GM10266 (cell line): ENCODE measurements around the gene GRK1.

Experiments used
- DNase-seq: peaks from one replicate; pipeline ENCODE4 v3.0.0; 2012; ENCODE audit errors: extremely low spot score
- TF ChIP-seq, protein P1 (sequence below): IDR thresholded peaks from 2 replicates; pipeline ENCODE4 v1.5.1; 2012; ENCODE audit warnings: mild to moderate bottlenecking, low read depth; ENCODE audit not compliant: control insufficient read depth, insufficient read depth; ENCODE audit errors: missing control alignments

Gene GRK1

DNA sequence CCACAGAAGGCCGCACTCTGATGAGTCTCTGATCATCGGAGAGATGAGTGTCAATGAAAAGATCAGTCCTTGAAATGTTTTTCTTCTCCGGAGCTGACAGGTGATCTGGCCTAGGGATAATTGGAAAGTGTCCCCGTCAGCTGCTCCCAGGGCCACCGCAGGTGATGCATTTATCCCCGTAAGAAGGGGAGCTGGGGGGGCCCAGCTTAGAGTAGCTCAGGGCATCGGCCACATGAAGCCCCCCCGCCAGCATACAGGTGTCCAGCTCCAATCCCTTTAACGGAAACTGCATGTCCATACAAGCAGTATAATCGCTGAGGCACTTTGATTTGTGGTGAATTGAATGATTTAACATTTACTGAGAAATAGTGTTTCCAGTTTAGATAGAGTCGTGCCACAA lies 36.7 kb upstream of the GRK1 start:
- TF ChIP-seq, protein P1, sequence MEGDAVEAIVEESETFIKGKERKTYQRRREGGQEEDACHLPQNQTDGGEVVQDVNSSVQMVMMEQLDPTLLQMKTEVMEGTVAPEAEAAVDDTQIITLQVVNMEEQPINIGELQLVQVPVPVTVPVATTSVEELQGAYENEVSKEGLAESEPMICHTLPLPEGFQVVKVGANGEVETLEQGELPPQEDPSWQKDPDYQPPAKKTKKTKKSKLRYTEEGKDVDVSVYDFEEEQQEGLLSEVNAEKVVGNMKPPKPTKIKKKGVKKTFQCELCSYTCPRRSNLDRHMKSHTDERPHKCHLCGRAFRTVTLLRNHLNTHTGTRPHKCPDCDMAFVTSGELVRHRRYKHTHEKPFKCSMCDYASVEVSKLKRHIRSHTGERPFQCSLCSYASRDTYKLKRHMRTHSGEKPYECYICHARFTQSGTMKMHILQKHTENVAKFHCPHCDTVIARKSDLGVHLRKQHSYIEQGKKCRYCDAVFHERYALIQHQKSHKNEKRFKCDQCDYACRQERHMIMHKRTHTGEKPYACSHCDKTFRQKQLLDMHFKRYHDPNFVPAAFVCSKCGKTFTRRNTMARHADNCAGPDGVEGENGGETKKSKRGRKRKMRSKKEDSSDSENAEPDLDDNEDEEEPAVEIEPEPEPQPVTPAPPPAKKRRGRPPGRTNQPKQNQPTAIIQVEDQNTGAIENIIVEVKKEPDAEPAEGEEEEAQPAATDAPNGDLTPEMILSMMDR: no peak
- no peak for DNase-seq

DNA sequence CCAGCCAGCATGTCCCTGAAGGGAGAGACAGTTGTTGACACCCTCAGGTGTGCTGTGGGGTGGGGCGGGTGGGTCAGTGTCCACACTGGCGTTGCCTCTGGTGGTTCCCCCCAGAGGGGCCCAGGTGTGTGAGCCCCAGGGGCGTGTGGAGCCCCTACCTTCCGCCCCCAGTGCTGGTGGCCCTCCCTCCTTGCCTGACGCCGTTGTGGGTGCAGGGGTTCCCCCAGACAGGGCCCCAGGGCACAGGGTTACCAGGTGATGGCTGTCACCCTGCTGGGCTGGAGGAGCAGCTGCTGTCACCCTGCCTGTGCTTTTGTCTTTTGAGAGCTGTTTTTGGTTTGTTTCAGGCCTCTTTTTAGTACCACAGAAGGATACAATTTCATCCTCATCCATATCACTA lies 36.2 kb upstream of the GRK1 start:
- DNase-seq: no peak
- TF ChIP-seq, protein P1: no peak

- DNase-seq: no peak
These were observed 35.5 kb upstream of the GRK1 start for GRCh38 chr13:113631341-113632095.

GRCh38 chr13:113632706-113633484 lies 34.1 kb upstream of the GRK1 start:
- no peak for DNase-seq
- TF ChIP-seq, protein P1: no peak

More at GRCh38 chr13:113631341-113632095, 35.5 kb upstream of the GRK1 start:
- TF ChIP-seq, protein P1: no peak

- TF ChIP-seq, protein P1: no peak
- no peak for DNase-seq
These were observed 33.5 kb upstream of the GRK1 start for GRCh38 chr13:113633485-113633873.

- TF ChIP-seq, protein P1: no peak
- DNase-seq: no peak
These were observed 32.6 kb upstream of the GRK1 start for GRCh38 chr13:113634279-113635047.

DNA sequence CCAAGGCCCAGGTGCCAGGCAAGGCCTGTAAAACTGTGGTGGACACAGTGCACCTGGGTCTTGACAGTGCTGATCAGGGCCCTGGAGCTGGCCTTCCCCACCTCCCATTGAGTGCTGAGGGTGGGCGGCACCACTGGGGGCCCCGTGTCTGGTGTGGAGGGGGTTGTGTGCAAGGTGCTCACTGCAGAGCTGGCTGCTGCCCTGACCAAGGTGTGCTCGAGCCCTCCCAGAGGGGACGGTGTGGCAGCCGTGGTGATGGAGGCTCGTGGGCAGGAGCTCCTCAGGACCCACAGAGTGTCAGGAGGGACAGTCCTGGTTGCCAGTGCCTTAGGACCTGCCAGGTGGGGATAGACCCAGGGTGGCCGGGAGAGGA lies 32.0 kb upstream of the GRK1 start:
- no peak for DNase-seq
- TF ChIP-seq, protein P1: no peak
